HFFc6 (cell line): ENCODE measurements around the gene SLC35A1. TPM values are rescaled to one million over a fixed set of nuclear protein-coding genes. Genes with fewer than 3 reads are reported as not detected.
A peak's percentile ranks its signal among the peaks of the same experiment; 100 is the strongest.
"Not testable (repeated sequence)": the region's sequence is repeated elsewhere in the genome, so short reads cannot be mapped to it uniquely, and the experiment has no call there.

Source experiments
- DNase-seq: peaks from one replicate; pipeline ENCODE4 v3.0.0-alpha.2; 2018
- H3K27ac Mint-ChIP-seq: 2 replicates; pipeline ENCODE4 v1.8.0; 2020; ENCODE audit warnings: mild to moderate bottlenecking, mixed read lengths
- H3K27me3 Mint-ChIP-seq: 2 replicates; pipeline ENCODE4 v1.8.0; 2021; ENCODE audit warnings: mild to moderate bottlenecking, moderate library complexity, mixed read lengths; ENCODE audit not compliant: insufficient read depth
- H3K36me3 Mint-ChIP-seq: 2 replicates; pipeline ENCODE4 v1.8.0; 2021; ENCODE audit warnings: low read depth, mixed read lengths
- H3K4me1 Mint-ChIP-seq: 2 replicates; pipeline ENCODE4 v1.8.0; 2020; ENCODE audit warnings: low read depth, mixed read lengths
- H3K4me3 Mint-ChIP-seq: 2 replicates; pipeline ENCODE4 v1.8.0; 2020; ENCODE audit warnings: mild to moderate bottlenecking, moderate library complexity, mixed read lengths
- H3K9me3 Mint-ChIP-seq: 2 replicates; pipeline ENCODE4 v1.8.0; 2020; ENCODE audit warnings: mild to moderate bottlenecking, mixed read lengths
- total RNA-seq, 6 experiments: library from RNA; stranded (reverse); fragmentation: NEBNext Ultra II Directional; extraction: Animal tissue kit (Norgen Biotek cat#: 25700); gene quantifications; 2 replicates in 1 of 6; 3 replicates in 5 of 6; pipeline ENCODE4 v1.2.3, GENCODE V29; 2021
- TF ChIP-seq, protein P1 (sequence below): fragments of 200-600 bp; sonication (generic); IDR thresholded peaks from 2 replicates; pipeline ENCODE4 v1.5.0; 2021; ENCODE audit warnings: antibody characterized with exemption, mild to moderate bottlenecking

Gene SLC35A1
- total RNA-seq, 6 experiments from 2014 or later = 11.8 to 14.9 (median 13.9) TPM

DNA sequence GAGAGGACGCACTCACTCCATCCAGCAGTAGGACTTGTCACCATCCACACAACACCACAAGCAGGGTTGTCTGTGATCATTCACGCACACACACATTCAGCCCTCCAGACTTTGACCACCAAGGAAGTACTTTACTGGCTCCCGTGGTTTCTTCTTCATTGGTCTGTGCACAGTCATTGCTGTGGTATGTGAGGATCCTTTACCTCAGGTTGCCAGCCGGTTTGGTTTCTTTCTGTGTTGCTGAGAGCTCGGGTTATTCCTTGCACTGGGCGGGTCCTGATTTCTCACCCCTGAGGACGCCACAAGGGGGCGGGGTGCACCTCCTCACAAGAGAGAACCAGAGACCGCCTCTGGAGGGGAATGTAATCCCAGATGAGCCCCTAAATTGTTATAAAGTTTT, 11.2 kb downstream of the SLC35A1 start:
- peaks cover 49% of the 10 kb centered on the region for H3K36me3 Mint-ChIP-seq
- no peaks in the 10 kb centered on the region for H3K27me3 Mint-ChIP-seq
- no peak overlapping the region for H3K4me3 Mint-ChIP-seq
- H3K27ac Mint-ChIP-seq = peak overlapping the region; percentile 70
- H3K9me3 Mint-ChIP-seq = peaks cover 12% of the 10 kb centered on the region
- DNase-seq = peak; percentile 28
- TF ChIP-seq, protein P1, sequence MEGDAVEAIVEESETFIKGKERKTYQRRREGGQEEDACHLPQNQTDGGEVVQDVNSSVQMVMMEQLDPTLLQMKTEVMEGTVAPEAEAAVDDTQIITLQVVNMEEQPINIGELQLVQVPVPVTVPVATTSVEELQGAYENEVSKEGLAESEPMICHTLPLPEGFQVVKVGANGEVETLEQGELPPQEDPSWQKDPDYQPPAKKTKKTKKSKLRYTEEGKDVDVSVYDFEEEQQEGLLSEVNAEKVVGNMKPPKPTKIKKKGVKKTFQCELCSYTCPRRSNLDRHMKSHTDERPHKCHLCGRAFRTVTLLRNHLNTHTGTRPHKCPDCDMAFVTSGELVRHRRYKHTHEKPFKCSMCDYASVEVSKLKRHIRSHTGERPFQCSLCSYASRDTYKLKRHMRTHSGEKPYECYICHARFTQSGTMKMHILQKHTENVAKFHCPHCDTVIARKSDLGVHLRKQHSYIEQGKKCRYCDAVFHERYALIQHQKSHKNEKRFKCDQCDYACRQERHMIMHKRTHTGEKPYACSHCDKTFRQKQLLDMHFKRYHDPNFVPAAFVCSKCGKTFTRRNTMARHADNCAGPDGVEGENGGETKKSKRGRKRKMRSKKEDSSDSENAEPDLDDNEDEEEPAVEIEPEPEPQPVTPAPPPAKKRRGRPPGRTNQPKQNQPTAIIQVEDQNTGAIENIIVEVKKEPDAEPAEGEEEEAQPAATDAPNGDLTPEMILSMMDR = peak; percentile 48
- peaks cover 26% of the 10 kb centered on the region for H3K4me1 Mint-ChIP-seq

DNA sequence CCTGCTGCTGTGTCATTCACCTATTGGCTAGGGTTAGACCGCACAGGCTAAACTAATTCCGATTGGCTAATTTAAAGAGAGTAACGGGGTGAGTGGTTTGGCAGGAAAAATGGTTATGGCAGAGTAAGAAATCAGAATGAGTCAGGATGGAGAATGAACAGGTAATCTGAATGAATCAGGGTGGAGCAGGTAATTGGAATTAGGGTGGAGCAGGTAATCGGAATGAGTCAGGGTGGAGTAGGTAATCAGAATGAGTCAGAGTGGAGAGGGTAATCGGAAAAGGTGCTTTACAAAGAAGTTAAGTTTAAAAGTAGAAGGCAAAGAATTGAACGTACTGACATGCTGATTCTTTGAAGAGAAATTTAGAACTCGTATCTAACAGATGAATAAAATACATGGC, 11.7 kb downstream of the SLC35A1 start:
- no peaks in the 10 kb centered on the region for H3K27me3 Mint-ChIP-seq
- peaks cover 43% of the 10 kb centered on the region for H3K36me3 Mint-ChIP-seq
- peaks cover 26% of the 10 kb centered on the region for H3K4me1 Mint-ChIP-seq
- no peak overlapping the region for H3K27ac Mint-ChIP-seq
- H3K4me3 Mint-ChIP-seq = no peak overlapping the region
- TF ChIP-seq, protein P1 = no peak
- H3K9me3 Mint-ChIP-seq = peaks cover 12% of the 10 kb centered on the region
- no peak for DNase-seq

DNA sequence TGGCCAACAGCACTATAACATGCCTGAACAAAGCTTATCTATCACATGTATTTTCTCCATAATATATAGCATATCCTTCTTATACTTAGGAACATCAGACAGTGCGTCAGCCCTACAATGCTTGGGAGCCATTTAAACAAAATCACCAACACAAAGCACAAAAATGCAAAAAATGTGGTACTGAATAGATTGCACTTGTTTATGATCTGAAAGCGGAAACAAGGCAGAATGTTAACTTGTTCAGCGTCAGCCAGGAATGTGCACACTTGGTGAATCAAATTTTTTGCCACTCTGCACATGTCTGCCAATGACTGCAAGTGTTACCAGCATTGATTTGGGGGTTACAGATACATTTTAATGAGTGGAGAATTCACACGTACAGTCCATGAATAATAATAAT, 14.8 kb downstream of the SLC35A1 start:
- DNase-seq = no peak
- Mint-ChIP-seq H3K4me3 (no peak overlapping the region), H3K9me3 (peaks cover 12% of the 10 kb centered on the region), H3K36me3 (peaks cover 28% of the 10 kb centered on the region), H3K27ac (no peak overlapping the region), H3K4me1 (peaks cover 26% of the 10 kb centered on the region), H3K27me3 (no peaks in the 10 kb centered on the region)
- TF ChIP-seq, protein P1 = no peak

DNA sequence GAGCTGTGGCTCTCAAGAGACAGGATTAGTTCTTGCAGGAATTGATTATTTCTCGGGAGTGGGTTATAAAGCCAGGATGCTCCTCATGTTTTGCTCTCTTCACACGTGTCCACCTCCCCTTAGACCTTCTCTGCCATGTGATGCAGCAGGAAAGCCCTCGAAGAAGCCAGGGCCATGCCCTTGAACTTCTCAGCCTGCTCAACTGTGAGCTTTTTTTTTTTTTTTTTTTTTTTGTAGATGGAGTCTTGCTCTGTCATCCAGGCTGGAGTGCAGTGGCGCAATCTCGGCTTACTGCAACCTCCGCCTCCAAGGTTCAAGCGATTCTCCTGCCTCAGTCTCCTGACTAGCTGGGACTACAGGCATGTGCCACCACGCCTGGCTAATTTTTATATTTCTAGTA, 16.6 kb downstream of the SLC35A1 start:
- H3K4me1 Mint-ChIP-seq = peaks cover 17% of the 10 kb centered on the region
- not testable (repeated sequence) for H3K27ac Mint-ChIP-seq, H3K9me3 Mint-ChIP-seq, H3K4me3 Mint-ChIP-seq, DNase-seq, H3K27me3 Mint-ChIP-seq
- H3K36me3 Mint-ChIP-seq = peaks cover 16% of the 10 kb centered on the region

GRCh38 chr6:87494761-87495422, 22.1 kb downstream of the SLC35A1 start:
- no peak overlapping the region for H3K27ac Mint-ChIP-seq
- DNase-seq = no peak
- no peaks in the 10 kb centered on the region for H3K4me1 Mint-ChIP-seq
- H3K9me3 Mint-ChIP-seq = no peaks in the 10 kb centered on the region
- TF ChIP-seq, protein P1 = no peak
- peaks cover 9% of the 10 kb centered on the region; the same call in 1 of the 2 replicates for H3K36me3 Mint-ChIP-seq
- H3K4me3 Mint-ChIP-seq = no peak overlapping the region
- peaks cover 2% of the 10 kb centered on the region; the same call in 1 of the 2 replicates for H3K27me3 Mint-ChIP-seq

DNA sequence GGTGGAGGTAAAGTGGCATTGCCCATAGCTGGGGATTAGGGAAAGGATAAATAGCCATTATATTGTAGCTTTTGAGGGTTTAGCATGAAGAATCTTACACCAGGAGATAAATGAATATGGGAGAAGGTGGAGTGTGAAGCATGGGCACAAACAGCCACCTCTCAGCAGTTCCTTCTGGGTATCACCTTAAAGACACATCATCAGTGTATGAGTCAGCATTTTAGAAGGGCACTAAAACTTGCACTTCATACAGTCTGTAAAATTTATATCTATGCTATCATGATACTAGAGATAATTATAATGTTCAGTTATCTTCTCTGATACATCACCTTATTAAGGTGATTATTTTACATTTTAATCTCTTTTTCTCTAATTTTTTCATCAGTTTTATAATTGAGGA, 25.3 kb downstream of the SLC35A1 start:
- DNase-seq = no peak
- H3K36me3 Mint-ChIP-seq = peaks cover 14% of the 10 kb centered on the region; the same call in 1 of the 2 replicates
- peaks cover 2% of the 10 kb centered on the region; the same call in 1 of the 2 replicates for H3K27me3 Mint-ChIP-seq
- H3K4me3 Mint-ChIP-seq = no peak overlapping the region
- no peaks in the 10 kb centered on the region for H3K4me1 Mint-ChIP-seq
- H3K27ac Mint-ChIP-seq = no peak overlapping the region
- no peaks in the 10 kb centered on the region for H3K9me3 Mint-ChIP-seq
- TF ChIP-seq, protein P1 = no peak
